GM18508 (cell line): ENCODE data around the gene ALG2.

Source experiments
- ATAC-seq: cut with Tn5 transposase; IDR thresholded peaks from one replicate; pipeline ENCODE4 v1.9.1; 2021; ENCODE audit warnings: moderate number of reproducible peaks; ENCODE audit not compliant: insufficient read depth, unreplicated experiment

Gene ALG2

GRCh38 chr9:99177576-99178366 lies 44.0 kb downstream of the ALG2 start:
- ATAC-seq = no peak

GRCh38 chr9:99176527-99177013 lies 45.2 kb downstream of the ALG2 start:
- ATAC-seq = no peak

GRCh38 chr9:99173570-99174504 lies 47.9 kb downstream of the ALG2 start:
- ATAC-seq = no peak

GRCh38 chr9:99172124-99173091 lies 49.3 kb downstream of the ALG2 start:
- no peak for ATAC-seq

DNA sequence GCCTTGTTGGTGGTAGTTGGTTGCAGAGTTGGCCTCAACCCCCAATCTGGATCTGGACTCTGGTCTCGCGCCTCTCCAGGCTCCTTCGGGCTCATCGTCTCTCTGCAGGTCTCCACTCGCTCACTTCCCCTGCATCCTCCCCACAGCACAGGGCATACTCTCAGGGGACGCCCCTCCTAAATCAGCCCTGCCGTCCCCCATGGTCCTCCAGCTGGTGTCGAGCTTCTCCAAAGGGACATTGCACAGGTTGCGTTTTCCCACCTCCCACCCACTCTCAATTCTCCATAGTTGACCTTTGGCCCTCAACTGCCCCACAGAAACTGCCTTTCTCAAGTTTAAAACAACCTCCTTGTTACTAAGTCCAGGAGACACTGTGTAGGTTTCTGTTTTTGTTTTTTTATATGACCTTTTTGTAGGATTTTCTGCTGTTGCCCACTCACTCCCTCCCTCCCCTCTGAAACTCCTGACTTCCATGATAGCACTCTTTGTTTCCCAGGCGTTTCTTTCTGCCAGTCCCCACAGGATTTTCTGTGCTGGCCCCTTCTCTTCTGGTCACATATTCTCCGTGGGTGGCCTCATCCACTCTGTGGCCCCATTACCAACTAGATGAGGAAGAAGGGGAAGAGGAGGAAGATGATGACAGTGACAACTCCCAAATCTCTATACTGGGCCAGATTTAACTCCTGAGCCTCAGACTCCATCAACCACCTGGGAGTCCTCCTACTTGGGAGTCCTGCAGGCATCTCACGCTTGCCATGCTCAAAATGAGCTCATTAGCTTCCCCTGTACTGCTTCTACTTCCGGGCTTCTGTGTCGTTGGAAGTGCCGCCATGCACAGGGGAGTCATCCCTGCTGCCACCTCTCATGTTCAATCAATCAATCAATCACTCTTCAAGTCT lies 50.3 kb downstream of the ALG2 start:
- ATAC-seq = no peak

DNA sequence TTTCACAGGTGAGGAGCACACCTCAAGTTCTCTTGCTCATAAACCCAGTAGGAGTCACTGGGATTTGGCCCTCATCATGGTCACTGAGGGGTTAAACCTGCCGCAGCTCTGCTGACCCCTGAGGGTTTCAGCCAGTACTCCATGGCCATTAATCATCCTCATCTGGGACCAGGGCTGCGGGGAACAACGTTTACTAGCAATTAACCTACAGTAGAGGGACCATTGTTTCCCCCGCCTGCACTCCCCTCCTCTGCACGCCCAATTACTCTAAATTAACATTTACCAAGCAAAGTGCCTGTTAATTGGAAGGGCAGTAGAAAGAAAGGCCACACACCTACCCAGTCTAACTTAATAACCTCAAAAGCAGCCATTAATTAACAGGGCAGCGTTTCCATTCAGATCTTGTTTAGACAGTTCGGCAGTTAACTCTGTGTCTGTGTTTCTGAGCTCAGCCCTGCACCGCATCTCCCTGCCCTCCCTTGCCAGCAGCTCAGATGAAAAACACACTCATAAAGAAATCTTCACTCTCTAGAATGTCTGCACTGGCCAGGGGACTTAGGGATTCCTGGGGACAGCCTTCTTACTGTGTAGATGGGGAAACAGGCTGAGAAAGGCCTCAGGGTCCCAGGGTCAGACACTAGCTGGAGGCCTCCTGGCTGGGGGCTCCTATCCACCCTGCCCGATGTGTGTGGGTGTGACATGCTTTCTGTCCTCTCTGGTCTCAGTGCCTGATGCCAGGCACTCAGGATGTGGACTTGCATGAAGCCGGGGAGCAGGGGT lies 51.6 kb downstream of the ALG2 start:
- no peak for ATAC-seq

DNA sequence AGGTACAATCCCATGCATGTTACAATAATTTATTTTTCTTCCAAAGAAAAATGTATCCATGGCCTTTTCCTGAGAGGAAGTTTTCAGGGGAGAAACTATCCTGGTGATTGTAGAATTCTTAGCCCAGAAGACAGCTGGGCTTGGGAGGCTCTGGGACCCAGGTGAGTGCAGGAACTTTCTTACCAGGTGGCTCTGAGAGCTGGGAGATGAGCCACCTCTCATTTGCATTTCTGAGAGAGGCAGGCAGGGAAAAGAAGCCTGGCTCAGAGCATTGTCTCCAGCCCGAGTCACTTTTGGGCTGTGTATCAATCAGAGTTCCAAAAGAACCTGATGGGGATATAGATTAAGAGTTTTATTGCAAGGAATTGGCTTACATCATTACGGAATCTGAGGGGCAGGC lies 52.7 kb downstream of the ALG2 start:
- ATAC-seq = no peak

GRCh38 chr9:99167694-99168093 lies 54.0 kb downstream of the ALG2 start:
- ATAC-seq = no peak

DNA sequence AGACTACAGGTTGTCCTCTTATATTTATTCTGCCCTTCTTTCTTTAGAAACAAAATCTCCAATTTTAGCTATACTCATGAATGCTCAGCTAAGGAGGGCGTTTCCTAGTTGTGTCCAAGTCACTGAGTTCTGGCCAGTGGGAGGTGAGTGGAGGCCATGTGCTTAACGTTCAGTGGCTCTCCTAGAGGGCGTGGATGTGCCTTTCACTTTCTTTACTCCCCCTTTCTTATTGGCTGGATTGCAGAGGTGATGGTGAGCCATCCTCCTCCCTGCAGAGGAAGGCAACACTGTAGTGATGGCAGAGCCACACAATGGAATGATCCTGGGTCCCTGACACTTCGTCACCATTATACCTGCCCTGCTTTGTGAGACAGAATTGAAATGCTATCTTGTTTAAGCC lies 54.6 kb downstream of the ALG2 start:
- no peak for ATAC-seq
